ENCODE measurements around the gene ISL2. TPM values are rescaled to one million over a fixed set of nuclear protein-coding genes. Genes with fewer than 3 reads are reported as not detected.

Gene ISL2
- total and polyA plus RNA-seq, 2 of the 13 experiments (the other 11 are each of a cell fraction or from before 2014, with no cell fraction given), result 4.3 to 5.1 TPM

DNA sequence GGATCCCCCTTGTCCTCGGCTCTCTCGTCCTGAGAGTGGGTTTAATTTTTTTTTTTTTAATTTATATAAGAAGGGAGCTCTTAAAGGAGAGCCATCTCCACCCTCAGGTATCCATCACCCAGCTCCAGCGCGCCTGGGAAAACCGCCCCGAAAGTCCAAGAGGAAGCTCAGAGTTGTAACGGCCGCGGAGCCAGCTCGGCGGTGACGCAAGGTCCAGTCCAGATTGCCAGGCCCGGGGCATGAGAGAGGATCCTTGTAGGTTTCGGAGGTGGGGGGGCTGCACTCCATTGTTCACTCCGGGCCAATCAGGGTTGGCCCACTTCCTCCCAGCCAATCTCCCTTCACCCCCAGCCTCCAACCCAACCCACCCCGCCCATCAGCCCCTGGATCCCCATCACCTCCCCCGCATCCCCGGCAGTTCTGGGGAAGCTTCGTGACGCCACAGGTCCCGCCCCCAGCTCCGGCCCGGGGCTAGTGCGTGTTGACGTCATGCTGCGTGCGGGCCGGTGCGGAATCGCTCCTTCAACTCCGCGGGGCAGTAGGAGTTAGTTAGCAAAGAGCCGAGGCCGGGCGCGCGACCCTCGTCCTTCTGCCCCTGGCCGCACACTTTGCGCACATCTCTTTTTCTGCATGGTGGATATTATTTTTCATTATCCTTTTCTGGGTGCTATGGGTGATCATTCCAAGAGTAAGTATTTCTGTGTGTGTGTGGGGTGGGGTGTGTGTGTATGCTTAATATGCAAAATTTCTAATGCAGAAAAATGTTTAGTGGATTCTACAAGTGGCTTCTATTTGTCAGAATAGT is at the start of gene ISL2 (continued):
- TF ChIP-seq ZBTB3 (CRISPR knock-in tag; IDR thresholded peaks at IDR 0.05; ENCODE audit: borderline replicate concordance, low read depth) (no peak), ZFP37 (CRISPR knock-in tag; IDR thresholded peaks at IDR 0.05; ENCODE audit: borderline replicate concordance) (peak; percentile 31; the same call in 1 of the 2 replicates), RFX1 (IDR thresholded peaks at IDR 0.05) (no peak), ZNF567 (CRISPR knock-in tag; IDR thresholded peaks at IDR 0.05; ENCODE audit: borderline replicate concordance) (no peak), ZSCAN29 (CRISPR knock-in tag; conservative IDR thresholded peaks at IDR 0.05) (0 out of 2 replicates have a peak, but pooled peaks have one; percentile 36), TMF1 (CRISPR knock-in tag; IDR thresholded peaks at IDR 0.05; ENCODE audit: low read depth) (no peak), KLF13 (CRISPR knock-in tag; IDR thresholded peaks at IDR 0.05) (no peak), ZNF543 (CRISPR knock-in tag; IDR thresholded peaks at IDR 0.05) (no peak), IKZF1 (IDR thresholded peaks at IDR 0.05) (no peak), KDM3A (CRISPR knock-in tag; IDR thresholded peaks at IDR 0.05; ENCODE audit: low read depth) (peak; percentile 63; the same call in 1 of the 2 replicates), HCFC1 (IDR thresholded peaks at IDR 0.05; ENCODE audit: low read depth, low read length) (no peak; the same call in 1 of the 2 replicates), MTF2 (CRISPR knock-in tag; IDR thresholded peaks at IDR 0.05; ENCODE audit: borderline replicate concordance) (no peak), ZNF354B (CRISPR knock-in tag; IDR thresholded peaks at IDR 0.05) (no peak), SIN3A (IDR thresholded peaks at IDR 0.05; ENCODE audit: borderline replicate concordance, low read depth, low read length) (peak; percentile 58; the same call in 1 of the 2 replicates), ZNF614 (CRISPR knock-in tag; IDR thresholded peaks at IDR 0.05; ENCODE audit: borderline replicate concordance) (no peak; the same call in 1 of the 2 replicates), MXI1 (IDR thresholded peaks at IDR 0.05; ENCODE audit: borderline replicate concordance, low read depth, low read length) (peak; percentile 46; the same call in 1 of the 3 replicates), TAF15 (IDR thresholded peaks at IDR 0.05; ENCODE audit: low read depth, low read length, poor library complexity, severe bottlenecking) (peak; percentile 38), ZNF577 (CRISPR knock-in tag; IDR thresholded peaks at IDR 0.05; ENCODE audit: borderline replicate concordance, low read depth) (no peak), MIER2 (CRISPR knock-in tag; IDR thresholded peaks at IDR 0.05) (no peak), ZMYM2 (CRISPR knock-in tag; IDR thresholded peaks at IDR 0.05) (0 out of 2 replicates have a peak, but pooled peaks have one; percentile 39), GTF2F1 (IDR thresholded peaks at IDR 0.05; ENCODE audit: low read length) (no peak), SNAI1 (CRISPR knock-in tag; IDR thresholded peaks at IDR 0.05; ENCODE audit: borderline replicate concordance) (0 out of 2 replicates have a peak, but pooled peaks have one; percentile 78), ZNF333 (CRISPR knock-in tag; IDR thresholded peaks at IDR 0.05; ENCODE audit: borderline replicate concordance) (no peak)
- TF ChIP-seq, protein P1, sequence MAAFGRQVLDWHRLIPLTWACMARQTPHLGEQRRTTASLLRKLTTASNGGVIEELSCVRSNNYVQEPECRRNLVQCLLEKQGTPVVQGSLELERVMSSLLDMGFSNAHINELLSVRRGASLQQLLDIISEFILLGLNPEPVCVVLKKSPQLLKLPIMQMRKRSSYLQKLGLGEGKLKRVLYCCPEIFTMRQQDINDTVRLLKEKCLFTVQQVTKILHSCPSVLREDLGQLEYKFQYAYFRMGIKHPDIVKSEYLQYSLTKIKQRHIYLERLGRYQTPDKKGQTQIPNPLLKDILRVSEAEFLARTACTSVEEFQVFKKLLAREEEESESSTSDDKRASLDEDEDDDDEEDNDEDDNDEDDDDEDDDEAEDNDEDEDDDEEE (CRISPR knock-in tag; IDR thresholded peaks at IDR 0.05), result no peak
- TF ChIP-seq, protein P2, sequence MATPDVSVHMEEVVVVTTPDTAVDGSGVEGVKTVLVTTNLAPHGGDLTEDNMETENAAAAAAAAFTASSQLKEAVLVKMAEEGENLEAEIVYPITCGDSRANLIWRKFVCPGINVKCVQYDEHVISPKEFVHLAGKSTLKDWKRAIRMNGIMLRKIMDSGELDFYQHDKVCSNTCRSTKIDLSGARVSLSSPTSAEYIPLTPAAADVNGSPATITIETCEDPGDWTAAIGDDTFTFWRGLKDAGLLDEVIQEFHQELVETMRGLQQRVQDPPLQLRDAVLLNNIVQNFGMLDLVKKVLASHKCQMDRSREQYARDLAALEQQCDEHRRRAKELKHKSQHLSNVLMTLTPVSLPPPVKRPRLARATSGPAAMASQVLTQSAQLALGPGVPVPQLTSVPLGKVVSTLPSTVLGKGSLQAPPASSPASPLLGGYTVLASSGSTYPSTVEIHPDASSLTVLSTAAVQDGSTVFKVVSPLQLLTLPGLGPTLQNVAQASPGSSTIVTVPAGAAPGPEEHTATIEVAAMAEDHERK (CRISPR knock-in tag; IDR thresholded peaks at IDR 0.05; ENCODE audit: low read depth), result peak; percentile 81
- TF ChIP-seq, protein P3, sequence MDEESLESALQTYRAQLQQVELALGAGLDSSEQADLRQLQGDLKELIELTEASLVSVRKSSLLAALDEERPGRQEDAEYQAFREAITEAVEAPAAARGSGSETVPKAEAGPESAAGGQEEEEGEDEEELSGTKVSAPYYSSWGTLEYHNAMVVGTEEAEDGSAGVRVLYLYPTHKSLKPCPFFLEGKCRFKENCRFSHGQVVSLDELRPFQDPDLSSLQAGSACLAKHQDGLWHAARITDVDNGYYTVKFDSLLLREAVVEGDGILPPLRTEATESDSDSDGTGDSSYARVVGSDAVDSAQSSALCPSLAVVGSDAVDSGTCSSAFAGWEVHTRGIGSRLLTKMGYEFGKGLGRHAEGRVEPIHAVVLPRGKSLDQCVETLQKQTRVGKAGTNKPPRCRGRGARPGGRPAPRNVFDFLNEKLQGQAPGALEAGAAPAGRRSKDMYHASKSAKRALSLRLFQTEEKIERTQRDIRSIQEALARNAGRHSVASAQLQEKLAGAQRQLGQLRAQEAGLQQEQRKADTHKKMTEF (CRISPR knock-in tag; IDR thresholded peaks at IDR 0.05), result peak; percentile 72
- TF ChIP-seq, protein P4, sequence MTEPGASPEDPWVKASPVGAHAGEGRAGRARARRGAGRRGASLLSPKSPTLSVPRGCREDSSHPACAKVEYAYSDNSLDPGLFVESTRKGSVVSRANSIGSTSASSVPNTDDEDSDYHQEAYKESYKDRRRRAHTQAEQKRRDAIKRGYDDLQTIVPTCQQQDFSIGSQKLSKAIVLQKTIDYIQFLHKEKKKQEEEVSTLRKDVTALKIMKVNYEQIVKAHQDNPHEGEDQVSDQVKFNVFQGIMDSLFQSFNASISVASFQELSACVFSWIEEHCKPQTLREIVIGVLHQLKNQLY (CRISPR knock-in tag; IDR thresholded peaks at IDR 0.05), result no peak
